Suprapubic skin (tissue), 3 donors: ENCODE measurements around the gene EIF4E1B.

ENCODE experiments used
- EP300 ChIP-seq: sonication (generic); formaldehyde crosslinking; IDR thresholded peaks from one replicate; pipeline ENCODE4 v1.6.1; 2017; ENCODE audit warnings: antibody characterized with exemption
- TF ChIP-seq, protein P1 (sequence below), 2 donors: fragments of 200-600 bp in 1 of 2; fragments of 450-650 bp in 1 of 2; sonication (generic) in 1 of 2; IDR thresholded peaks; one replicate each; pipeline ENCODE4 v1.5.1; 2016 to 2019; ENCODE audit warnings: antibody characterized with exemption in 2 of 2, mild to moderate bottlenecking in 1 of 2, moderate library complexity in 1 of 2

- TF ChIP-seq EP300 = no peak
- TF ChIP-seq, protein P1, sequence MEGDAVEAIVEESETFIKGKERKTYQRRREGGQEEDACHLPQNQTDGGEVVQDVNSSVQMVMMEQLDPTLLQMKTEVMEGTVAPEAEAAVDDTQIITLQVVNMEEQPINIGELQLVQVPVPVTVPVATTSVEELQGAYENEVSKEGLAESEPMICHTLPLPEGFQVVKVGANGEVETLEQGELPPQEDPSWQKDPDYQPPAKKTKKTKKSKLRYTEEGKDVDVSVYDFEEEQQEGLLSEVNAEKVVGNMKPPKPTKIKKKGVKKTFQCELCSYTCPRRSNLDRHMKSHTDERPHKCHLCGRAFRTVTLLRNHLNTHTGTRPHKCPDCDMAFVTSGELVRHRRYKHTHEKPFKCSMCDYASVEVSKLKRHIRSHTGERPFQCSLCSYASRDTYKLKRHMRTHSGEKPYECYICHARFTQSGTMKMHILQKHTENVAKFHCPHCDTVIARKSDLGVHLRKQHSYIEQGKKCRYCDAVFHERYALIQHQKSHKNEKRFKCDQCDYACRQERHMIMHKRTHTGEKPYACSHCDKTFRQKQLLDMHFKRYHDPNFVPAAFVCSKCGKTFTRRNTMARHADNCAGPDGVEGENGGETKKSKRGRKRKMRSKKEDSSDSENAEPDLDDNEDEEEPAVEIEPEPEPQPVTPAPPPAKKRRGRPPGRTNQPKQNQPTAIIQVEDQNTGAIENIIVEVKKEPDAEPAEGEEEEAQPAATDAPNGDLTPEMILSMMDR (IDR thresholded peaks at IDR 0.05) = no peak
Observed at GRCh38 chr5:176660530-176660859, 30.0 kb downstream of the EIF4E1B start.
